GM23248 (cell line): ENCODE data around the gene ANKS3.

Experiments
- EZH2 ChIP-seq: fragments of 200-600 bp; sonication (generic); IDR thresholded peaks from 2 replicates; pipeline ENCODE4 v1.6.1; 2018; ENCODE audit warnings: antibody characterized with exemption, mild to moderate bottlenecking; ENCODE audit not compliant: insufficient read depth, poor library complexity, severe bottlenecking
- EZH2phosphoT487 ChIP-seq: fragments of 200-600 bp; sonication (generic); IDR thresholded peaks from 2 replicates; pipeline ENCODE4 v1.6.1; 2018; ENCODE audit warnings: antibody characterized with exemption, moderate library complexity, mild to moderate bottlenecking, low read depth; ENCODE audit not compliant: insufficient read depth

GRCh38 chr16:4683255-4684057 is 50.6 kb downstream of the ANKS3 start:
- TF ChIP-seq EZH2phosphoT487, result no peak
- TF ChIP-seq EZH2, result no peak
